Measurements from ENCODE around the gene PDE5A. TPM values are rescaled to one million over a fixed set of nuclear protein-coding genes. Genes with fewer than 3 reads are reported as not detected.

Gene PDE5A
- total and polyA plus RNA-seq, 8 donors: 4.5 to 115 (median 15.2) TPM

GRCh38 chr4:119598521-119598920 lies 30.1 kb downstream of the PDE5A start:
- 81 to 88% (median 84%) methylated on average over 2 of the region's 2 CpGs for WGBS, 5 donors

DNA sequence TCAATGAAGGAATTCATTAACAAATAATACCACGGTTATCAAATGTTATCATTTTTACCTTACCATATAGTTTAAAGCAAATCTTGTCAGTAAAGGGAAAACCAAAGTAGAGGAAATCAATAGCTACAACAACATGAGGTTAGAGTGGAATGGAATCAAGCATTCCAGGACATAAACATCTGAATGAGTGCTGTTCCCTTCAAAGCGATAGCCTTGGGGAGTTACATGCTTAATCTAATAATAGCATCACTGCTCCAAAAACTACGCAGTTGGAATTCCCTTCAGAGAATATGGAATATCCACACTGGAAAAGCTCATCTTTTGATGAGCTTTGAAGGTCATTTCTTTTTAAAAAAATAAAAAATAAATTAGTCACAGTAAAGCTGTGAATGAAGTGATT lies 31.2 kb downstream of the PDE5A start:
- TF ChIP-seq POLR2A (IDR thresholded peaks at IDR 0.05) (no peak), POLR2AphosphoS5 (IDR thresholded peaks at IDR 0.05) (no peak), EP300 (IDR thresholded peaks at IDR 0.05) (no peak), CTCF (IDR thresholded peaks at IDR 0.05) (no peak)
- Histone ChIP-seq H3K27ac (peak overlapping the region in 1 of 5 donors; percentile 30), H3K9me3 (peaks cover 0 to 11% (median 2%) of the 10 kb centered on the region in 4 donors), H3K4me3 (no peak overlapping the region), H3K27me3 (no peaks in the 10 kb centered on the region), H3K4me1 (peaks cover 0 to 14% (median 4%) of the 10 kb centered on the region in 4 donors), H3K36me3 (peaks cover 0 to 5% (median 0%) of the 10 kb centered on the region in 4 donors)
- no peak for DNase-seq
- 66 to 75% (median 71%) methylated on average over 3 of the region's 3 CpGs for WGBS, 5 donors
- intact Hi-C loops (cut with DNase I; ENCODE audit: low total_unique reads): no loop called here

More at GRCh38 chr4:119598521-119598920, 30.1 kb downstream of the PDE5A start:
- no peak for DNase-seq
- H3K4me3 ChIP-seq: no peak overlapping the region
- peaks cover 0 to 11% (median 2%) of the 10 kb centered on the region in 4 donors for H3K9me3 ChIP-seq
- no peak overlapping the region for H3K27ac ChIP-seq
- TF ChIP-seq POLR2AphosphoS5 (IDR thresholded peaks at IDR 0.05) (no peak), POLR2A (IDR thresholded peaks at IDR 0.05) (no peak), EP300 (IDR thresholded peaks at IDR 0.05) (no peak), CTCF (IDR thresholded peaks at IDR 0.05) (no peak)
- H3K27me3 ChIP-seq: no peaks in the 10 kb centered on the region
- intact Hi-C loops (cut with DNase I; ENCODE audit: low total_unique reads): no loop called here
- H3K36me3 ChIP-seq: peaks cover 0 to 5% (median 0%) of the 10 kb centered on the region in 4 donors
- H3K4me1 ChIP-seq: peaks cover 0 to 3% (median 0%) of the 10 kb centered on the region in 4 donors

DNA sequence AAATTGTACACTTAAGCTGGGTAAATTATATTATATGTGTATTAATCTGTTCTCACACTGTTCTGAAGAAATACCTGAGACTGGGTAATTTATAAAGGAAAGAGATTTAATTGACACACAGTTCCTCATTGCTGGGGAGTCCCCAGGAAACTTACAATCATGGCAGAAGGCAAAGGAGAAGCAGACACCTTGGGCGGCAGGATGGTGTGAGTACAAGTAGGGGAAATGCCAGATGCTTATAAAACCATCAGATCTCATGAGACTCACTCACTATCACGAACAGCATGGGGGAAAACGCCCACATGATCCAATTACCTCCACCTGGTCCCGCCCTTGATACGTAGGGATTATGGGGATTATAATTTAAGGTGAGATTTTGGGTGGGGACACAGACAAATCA lies 34.9 kb downstream of the PDE5A start:
- Histone ChIP-seq H3K36me3 (peaks cover 0 to 5% (median 0%) of the 10 kb centered on the region in 4 donors), H3K4me1 (peaks cover 0 to 39% (median 10%) of the 10 kb centered on the region in 4 donors), H3K4me3 (no peak overlapping the region), H3K9me3 (peaks cover 0 to 4% (median 1%) of the 10 kb centered on the region in 4 donors), H3K27ac (no peak overlapping the region), H3K27me3 (no peaks in the 10 kb centered on the region)
- TF ChIP-seq CTCF (IDR thresholded peaks at IDR 0.05): no peak
- TF ChIP-seq POLR2A (IDR thresholded peaks at IDR 0.05): no peak
- no peak for TF ChIP-seq POLR2AphosphoS5 (IDR thresholded peaks at IDR 0.05)
- TF ChIP-seq EP300 (IDR thresholded peaks at IDR 0.05): no peak
- no peak for DNase-seq
- intact Hi-C loops (cut with DNase I; ENCODE audit: low total_unique reads): no loop called here
- 81 to 90% (median 89%) methylated on average over 5 of the region's 5 CpGs for WGBS, 5 donors

GRCh38 chr4:119592830-119593229 lies 35.8 kb downstream of the PDE5A start:
- Histone ChIP-seq H3K27me3 (no peaks in the 10 kb centered on the region), H3K4me1 (peaks cover 0 to 39% (median 10%) of the 10 kb centered on the region in 4 donors), H3K9me3 (no peaks in the 10 kb centered on the region), H3K27ac (peak overlapping the region in 1 of 5 donors; percentile 74), H3K4me3 (no peak overlapping the region), H3K36me3 (peaks cover 0 to 5% (median 0%) of the 10 kb centered on the region in 4 donors)
- intact Hi-C loops (cut with DNase I; ENCODE audit: low total_unique reads): no loop called here
- TF ChIP-seq POLR2A (IDR thresholded peaks at IDR 0.05): no peak
- peak in 1 of 2 donors; percentile 21 for DNase-seq
- 50 to 63% (median 54%) methylated on average over 1 of the region's 1 CpG for WGBS, 5 donors

DNA sequence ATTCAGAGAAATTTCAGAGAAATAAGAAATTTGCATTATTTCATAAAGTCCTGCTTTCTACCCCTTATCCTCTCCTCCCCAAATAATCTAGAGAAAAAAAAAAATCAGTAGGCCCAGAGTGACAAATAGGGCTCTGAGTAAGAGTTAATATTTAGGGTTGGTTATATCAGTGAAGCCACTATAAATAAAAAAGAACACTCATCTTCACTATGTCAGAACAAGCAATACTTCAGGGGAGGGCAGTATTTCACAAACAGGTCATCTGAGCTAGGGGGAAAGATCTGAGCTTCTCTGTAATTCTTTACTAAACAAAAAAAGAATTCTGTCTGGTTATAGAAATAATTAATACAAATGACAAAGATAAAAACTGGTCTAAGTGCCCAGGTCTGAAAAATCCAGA lies 39.4 kb downstream of the PDE5A start:
- Histone ChIP-seq H3K27ac (no peak overlapping the region), H3K27me3 (no peaks in the 10 kb centered on the region)
- intact Hi-C loops (cut with DNase I; ENCODE audit: low total_unique reads): no loop called here

More for the DNA sequence above, 39.4 kb downstream of the PDE5A start:
- H3K36me3 ChIP-seq: peaks cover 0 to under 1% (median 0%) of the 10 kb centered on the region in 4 donors
- no peak for TF ChIP-seq POLR2A (IDR thresholded peaks at IDR 0.05)
- TF ChIP-seq CTCF (IDR thresholded peaks at IDR 0.05): no peak
- no peak for TF ChIP-seq EP300 (IDR thresholded peaks at IDR 0.05)
- TF ChIP-seq POLR2AphosphoS5 (IDR thresholded peaks at IDR 0.05): no peak
- no peak overlapping the region for H3K4me3 ChIP-seq
- no peaks in the 10 kb centered on the region for H3K9me3 ChIP-seq
- peaks cover 0 to 39% (median 10%) of the 10 kb centered on the region in 4 donors for H3K4me1 ChIP-seq
- no peak for DNase-seq
